GM19099 (cell line): ENCODE measurements around the gene ITIH5.

Source experiments
- POLR2A ChIP-seq: IDR thresholded peaks from 3 replicates; pipeline ENCODE4 v1.6.1; 2011; ENCODE audit warnings: low read depth; ENCODE audit not compliant: insufficient read length; ENCODE audit errors: extremely low read depth

Gene ITIH5

DNA sequence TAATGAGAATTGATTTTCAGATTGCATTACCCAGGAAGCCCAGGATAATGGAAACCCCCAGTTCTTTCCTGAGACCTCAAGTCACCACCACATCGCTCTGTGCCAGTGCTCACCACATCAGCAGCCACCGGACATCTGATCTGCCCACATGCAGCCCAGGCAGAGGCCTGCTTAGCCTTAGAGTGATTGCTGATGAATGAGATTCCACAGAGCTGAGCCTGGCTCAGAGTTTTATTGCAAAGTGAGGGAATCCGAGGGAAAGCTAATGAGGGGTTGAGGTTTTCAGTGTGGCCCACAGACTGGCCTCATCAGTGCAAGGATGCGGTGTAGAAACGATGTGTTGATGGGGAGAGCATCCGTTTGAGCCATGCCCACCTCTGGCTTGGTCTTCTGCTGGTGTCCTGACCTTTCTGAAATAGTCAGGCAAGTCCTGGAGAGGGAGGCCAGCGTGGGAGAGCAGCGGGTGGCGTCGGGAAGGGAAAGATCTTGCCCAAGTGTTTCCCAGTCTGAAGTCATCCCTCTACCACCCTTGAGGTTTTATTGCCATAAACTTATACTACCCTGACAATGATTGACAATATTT is 120.3 kb downstream of the ITIH5 start:
- no peak for TF ChIP-seq POLR2A

GRCh38 chr10:7545792-7546191 is 121.0 kb downstream of the ITIH5 start:
- TF ChIP-seq POLR2A = no peak

DNA sequence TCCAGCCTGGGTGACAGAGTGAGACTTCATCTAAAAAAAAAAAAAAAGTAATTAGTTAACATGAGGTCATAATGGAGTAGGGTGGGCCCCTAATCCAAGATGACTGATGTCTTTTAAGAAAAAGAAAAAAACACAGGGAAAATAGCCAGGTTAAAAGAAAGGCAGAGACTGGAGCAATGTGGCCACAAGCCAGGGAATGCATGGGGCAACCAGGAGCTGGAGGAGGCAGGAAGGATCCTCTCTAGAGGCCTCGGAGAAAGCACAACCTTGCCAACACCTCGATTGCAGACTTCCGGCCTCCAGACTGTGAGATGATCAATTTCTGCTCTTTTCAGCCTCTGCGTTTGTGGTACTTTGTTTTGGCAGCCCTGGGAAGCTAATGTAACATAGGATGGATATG is 121.5 kb downstream of the ITIH5 start:
- TF ChIP-seq POLR2A = no peak

GRCh38 chr10:7544203-7544602 is 122.6 kb downstream of the ITIH5 start:
- no peak for TF ChIP-seq POLR2A

- no peak for TF ChIP-seq POLR2A
Observed at GRCh38 chr10:7542189-7542914, 124.4 kb downstream of the ITIH5 start.

GRCh38 chr10:7541137-7542087 is 125.4 kb downstream of the ITIH5 start:
- no peak for TF ChIP-seq POLR2A

DNA sequence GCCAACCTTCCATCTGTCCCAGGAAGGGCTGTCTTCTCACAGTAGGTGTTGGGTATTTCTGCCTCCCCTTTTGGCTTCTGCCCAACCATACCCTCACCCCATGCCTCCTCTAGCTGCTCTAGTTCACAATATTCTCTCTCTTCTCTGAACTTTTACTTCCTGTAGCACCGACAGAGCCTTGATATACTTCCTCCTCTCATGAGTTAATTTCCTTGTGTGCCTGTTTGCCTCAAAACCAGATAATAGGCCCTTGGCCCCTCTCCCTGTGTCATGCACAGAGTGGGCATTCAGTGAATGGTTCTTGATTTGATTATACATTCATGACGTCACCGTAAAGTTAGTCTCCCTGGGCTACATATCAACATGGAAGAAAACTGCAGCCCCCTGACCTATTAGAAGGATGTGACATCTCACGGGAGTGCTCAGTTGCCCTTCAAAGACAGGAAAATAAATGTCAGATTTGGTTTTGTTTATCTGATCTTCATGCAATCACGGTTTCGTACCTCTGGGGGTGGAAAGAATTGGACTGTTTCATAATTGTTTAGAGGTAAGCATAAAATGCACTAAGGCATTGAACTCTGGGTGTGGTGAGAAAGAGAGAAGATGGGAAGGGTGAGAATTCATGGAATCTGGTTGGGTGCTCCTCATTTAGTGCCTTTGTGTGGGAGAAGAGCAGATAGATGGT is 127.7 kb downstream of the ITIH5 start:
- TF ChIP-seq POLR2A = no peak

GRCh38 chr10:7537126-7537525 is 129.6 kb downstream of the ITIH5 start:
- no peak for TF ChIP-seq POLR2A

GRCh38 chr10:7534480-7534852 is 132.3 kb downstream of the ITIH5 start:
- no peak for TF ChIP-seq POLR2A

DNA sequence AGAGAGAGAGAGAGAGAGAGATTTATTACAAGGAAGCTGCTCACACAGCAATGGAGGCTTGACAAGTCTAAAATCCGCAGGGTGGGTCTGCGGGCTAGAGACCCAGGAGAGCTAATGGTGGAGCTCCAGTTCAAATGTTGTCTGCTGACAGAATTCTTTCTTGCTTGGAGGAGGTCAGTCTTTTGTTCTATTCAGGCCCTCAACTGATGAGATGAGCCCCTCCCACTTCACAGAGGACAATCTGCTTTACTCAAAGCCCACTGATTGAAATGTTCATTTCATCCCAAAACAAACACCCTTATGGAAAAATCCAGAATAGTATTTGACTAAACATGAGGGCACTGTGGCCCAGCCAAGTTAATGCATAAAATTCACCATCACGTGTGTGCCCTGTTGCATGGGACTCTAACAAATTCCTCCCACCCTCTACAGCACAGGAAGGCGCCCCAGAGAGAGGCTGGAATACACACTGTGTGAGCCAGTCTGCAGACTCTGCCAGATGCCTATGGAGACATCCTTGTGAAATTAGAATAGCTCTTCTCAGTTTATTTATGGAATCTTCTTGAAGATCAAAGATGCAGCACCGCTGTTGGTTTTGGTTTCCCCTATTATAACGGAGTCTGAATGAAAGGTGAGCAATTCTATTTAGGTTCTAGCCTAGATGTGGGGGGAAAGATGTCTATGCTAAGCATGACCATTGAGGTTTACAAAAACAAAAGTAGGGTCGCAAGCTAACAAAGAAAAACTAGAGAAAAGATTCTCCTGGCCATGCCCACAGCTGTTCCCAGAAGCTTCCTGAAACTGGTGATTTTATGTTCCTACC is 132.9 kb downstream of the ITIH5 start:
- TF ChIP-seq POLR2A = no peak

DNA sequence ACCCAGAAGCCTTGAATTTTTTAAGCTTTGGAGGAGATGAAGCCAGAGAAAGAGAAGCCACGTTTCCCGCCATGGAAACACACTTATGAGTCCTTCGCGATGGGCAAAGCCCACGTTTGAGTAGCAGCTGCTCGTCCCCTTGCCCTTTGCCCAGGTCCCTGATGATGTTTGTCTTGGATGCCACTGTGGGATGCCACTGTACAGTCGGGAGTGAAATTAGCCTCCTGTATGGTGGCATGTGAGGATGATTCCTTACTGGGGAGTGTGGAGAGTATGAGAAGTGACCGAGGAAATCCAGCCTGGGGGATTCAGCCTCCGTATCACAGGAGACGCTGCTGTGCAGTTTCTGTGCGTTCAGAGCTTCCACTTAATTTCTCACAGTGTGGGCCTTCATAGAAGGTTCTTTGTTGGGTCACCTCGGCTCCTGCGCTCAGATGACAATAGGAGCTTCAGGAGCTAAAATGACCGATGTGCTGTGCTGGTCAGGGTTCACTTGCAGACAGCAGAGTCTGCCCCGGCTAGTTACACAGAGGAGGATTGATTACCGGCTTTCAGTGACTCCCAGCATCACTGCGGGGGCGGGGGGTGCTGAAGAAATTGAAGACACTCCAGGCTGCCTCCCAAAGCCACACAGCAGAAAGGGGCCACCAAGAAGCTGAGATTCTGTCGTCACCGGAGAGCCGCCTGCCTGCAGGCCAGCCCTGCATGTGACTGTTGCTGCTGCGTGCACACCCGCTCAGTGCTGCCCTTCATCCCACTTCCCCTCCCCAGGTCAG is 133.9 kb downstream of the ITIH5 start:
- no peak for TF ChIP-seq POLR2A

DNA sequence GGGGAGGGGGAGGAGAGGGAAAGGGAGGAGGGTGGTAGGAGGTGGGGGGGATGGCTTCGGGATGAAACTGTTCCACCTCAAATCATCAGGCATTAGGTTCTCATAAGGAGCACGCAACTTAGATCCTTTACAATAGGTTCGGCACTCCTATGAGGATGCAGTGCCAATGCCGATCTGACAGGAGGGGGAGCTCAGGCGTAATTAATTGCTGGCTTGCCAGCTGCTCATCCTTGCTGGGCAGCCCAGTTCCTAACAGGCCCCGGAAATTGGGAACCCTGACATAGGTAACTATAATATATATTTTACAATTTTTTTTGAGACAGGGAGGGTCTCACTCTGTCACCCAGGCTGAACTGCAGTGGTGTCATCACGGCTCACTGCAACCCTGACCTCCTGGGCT is 137.1 kb downstream of the ITIH5 start:
- TF ChIP-seq POLR2A = no peak

DNA sequence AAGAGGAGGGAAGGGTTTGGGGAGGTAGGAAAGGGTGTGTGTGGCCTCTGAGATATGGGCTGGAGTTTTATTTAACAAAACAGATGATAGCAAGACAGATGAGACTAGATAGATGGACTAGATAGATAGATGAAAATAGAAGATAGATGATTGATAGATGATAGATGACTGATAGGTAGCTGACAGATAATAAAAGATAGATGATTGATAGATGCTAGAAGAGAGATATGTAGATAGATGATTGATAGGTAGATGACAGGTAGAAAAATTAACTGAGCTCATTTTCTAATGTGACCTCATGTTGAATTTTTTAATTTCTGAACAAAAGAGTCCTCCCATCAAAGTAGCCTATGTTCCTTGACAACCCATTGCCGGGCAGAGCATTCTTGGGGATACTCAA is 139.3 kb downstream of the ITIH5 start:
- no peak for TF ChIP-seq POLR2A

- no peak for TF ChIP-seq POLR2A
Observed at GRCh38 chr10:7526017-7526400, 140.8 kb downstream of the ITIH5 start.

GRCh38 chr10:7525314-7526016 is 141.3 kb downstream of the ITIH5 start:
- no peak for TF ChIP-seq POLR2A
